Measurements from ENCODE around the gene D2HGDH.

The D2HGDH gene

GRCh38 chr2:241748468-241749256 is 14.2 kb downstream of the D2HGDH start:
- FAIRE-seq (no peak), DNase-seq (ENCODE audit: insufficient read length, low spot score) (no peak)
- no peak for TF ChIP-seq CTCF (IDR thresholded peaks at IDR 0.05; ENCODE audit: insufficient read depth, missing control alignments)

GRCh38 chr2:241750076-241750840 is 15.8 kb downstream of the D2HGDH start:
- FAIRE-seq = no peak
- no peak for TF ChIP-seq CTCF (IDR thresholded peaks at IDR 0.05; ENCODE audit: insufficient read depth, missing control alignments)
- DNase-seq (ENCODE audit: insufficient read length, low spot score) = no peak

DNA sequence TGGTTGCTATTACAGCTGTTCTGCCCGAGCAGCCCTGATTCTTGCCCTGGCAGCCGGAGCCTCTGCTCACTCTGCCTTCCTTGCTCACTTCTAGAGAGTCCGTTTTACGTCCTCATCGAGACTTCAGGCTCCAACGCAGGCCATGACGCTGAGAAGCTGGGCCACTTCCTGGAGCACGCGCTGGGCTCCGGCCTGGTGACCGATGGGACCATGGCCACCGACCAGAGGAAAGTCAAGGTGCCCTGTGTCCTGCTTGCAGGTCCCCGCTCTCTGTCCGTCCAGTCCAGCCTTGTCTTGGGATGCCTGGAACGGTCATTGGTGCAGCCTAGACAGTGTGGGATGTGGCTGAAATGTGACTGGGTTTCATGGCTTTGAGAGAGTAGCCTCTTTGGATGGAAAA is 16.7 kb downstream of the D2HGDH start:
- TF ChIP-seq CTCF (IDR thresholded peaks at IDR 0.05; ENCODE audit: insufficient read depth, missing control alignments) = no peak
- DNase-seq (ENCODE audit: insufficient read length, low spot score) (no peak), FAIRE-seq (no peak)

DNA sequence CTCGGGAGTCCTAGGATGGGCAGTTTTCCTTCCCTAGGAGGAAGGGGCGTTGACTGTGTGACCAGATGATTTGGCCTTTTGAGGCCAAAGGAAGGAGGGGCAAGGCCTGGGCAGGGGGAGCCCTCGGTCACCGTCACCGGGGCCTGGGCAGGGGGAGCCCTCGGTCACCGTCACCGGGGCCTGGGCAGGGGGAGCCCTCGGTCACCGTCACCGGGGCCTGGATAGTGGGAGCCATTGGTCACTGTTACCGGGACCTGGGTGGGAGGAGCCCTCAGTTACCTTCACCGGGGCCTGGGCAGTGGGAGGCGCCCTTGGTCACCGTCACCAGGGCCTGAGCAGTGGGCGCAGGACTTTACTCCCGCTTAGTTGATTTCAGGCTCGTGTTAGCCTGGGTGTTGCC is 17.3 kb downstream of the D2HGDH start:
- TF ChIP-seq CTCF (IDR thresholded peaks at IDR 0.05; ENCODE audit: insufficient read depth, missing control alignments) = no peak
- DNase-seq (ENCODE audit: insufficient read length, low spot score) = no peak
- no peak for FAIRE-seq

GRCh38 chr2:241752253-241752652 is 17.8 kb downstream of the D2HGDH start:
- TF ChIP-seq CTCF (IDR thresholded peaks at IDR 0.05; ENCODE audit: insufficient read depth, missing control alignments) = no peak
- DNase-seq (ENCODE audit: insufficient read length, low spot score) = no peak
- no peak for FAIRE-seq

DNA sequence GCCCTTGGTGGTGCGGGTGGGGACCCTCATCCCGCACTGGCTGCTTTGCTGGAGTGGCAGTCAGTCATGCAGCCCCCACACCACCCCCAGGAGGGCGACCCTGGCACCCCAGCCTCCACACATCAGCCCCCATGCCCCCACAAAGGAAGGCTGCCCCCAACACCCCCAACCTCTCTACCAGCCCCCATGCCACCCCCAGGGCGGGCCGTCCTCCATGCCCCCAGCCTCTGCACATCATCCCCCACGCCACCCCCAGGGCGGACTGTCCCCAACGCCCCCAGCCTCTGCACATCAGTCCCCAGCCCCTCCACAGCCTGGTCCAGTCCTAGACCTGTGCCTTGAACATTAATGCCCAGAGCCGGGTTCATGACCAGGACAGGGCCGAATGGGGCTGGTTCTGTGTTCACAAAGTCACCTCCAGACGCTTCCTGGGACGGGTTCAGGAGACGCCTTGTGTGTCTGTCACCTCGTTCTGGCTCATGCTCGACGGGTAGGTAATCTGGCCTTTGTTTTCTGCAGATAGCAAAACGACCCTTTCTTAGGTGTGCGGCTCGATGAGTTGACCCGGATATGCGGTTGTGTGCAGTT is 18.4 kb downstream of the D2HGDH start:
- FAIRE-seq (no peak), DNase-seq (ENCODE audit: insufficient read length, low spot score) (no peak)
- TF ChIP-seq CTCF (IDR thresholded peaks at IDR 0.05; ENCODE audit: insufficient read depth, missing control alignments) = no peak

Data from D721Med (cell line).